HepG2 (cell line): Measurements from ENCODE around the gene TOMM6. TPM values are rescaled to one million over a fixed set of nuclear protein-coding genes. Genes with fewer than 3 reads are reported as not detected.

Experiments
- GLMP ChIP-seq: sonication (generic); formaldehyde crosslinking; IDR thresholded peaks from 2 replicates; pipeline ENCODE4 v1.9.0; 2021; ENCODE audit warnings: missing genetic modification reagents, mild to moderate bottlenecking, borderline replicate concordance
- HMG20B ChIP-seq: conservative IDR thresholded peaks from 2 replicates; pipeline ENCODE4 v1.6.1; 2016; ENCODE audit warnings: missing genetic modification reagents, missing compliant biosample characterization
- HOXA9 ChIP-seq: sonication (generic); formaldehyde crosslinking; IDR thresholded peaks from 2 replicates; pipeline ENCODE4 v1.8.1; 2022; ENCODE audit warnings: missing genetic modification reagents, mild to moderate bottlenecking, moderate library complexity, borderline replicate concordance
- JARID2 ChIP-seq: sonication (generic); formaldehyde crosslinking; IDR thresholded peaks from 2 replicates; pipeline ENCODE4 v1.8.1; 2023; ENCODE audit warnings: missing genetic modification reagents, inconsistent platforms; ENCODE audit not compliant: insufficient replicate concordance
- MIXL1 ChIP-seq: IDR thresholded peaks from 2 replicates; pipeline ENCODE4 v1.6.1; 2016
- NR2F2 ChIP-seq: IDR thresholded peaks from 2 replicates; pipeline ENCODE4 v1.6.1; 2012; ENCODE audit warnings: low read depth, inconsistent platforms, borderline replicate concordance
- RERE ChIP-seq: IDR thresholded peaks from 2 replicates; pipeline ENCODE4 v1.6.1; 2016; ENCODE audit warnings: low read depth, missing genetic modification reagents, missing compliant biosample characterization
- SKIL ChIP-seq: sonication (generic); formaldehyde crosslinking; IDR thresholded peaks from 2 replicates; pipeline ENCODE4 v1.8.0; 2022; ENCODE audit warnings: missing genetic modification reagents, mild to moderate bottlenecking, moderate library complexity, borderline replicate concordance
- SP5 ChIP-seq: IDR thresholded peaks from 2 replicates; pipeline ENCODE4 v1.6.1; 2016; ENCODE audit warnings: low read depth, borderline replicate concordance
- TEAD3 ChIP-seq: optimal IDR thresholded peaks from 2 replicates; pipeline ENCODE3; 2016; ENCODE audit warnings: borderline replicate concordance
- THAP11 ChIP-seq: IDR thresholded peaks from 2 replicates; pipeline ENCODE4 v1.6.1; 2016; ENCODE audit warnings: missing biosample characterization, missing genetic modification reagents
- THAP7 ChIP-seq: sonication (generic); formaldehyde crosslinking; IDR thresholded peaks from 2 replicates; pipeline ENCODE4 v1.8.1; 2023; ENCODE audit warnings: mild to moderate bottlenecking, missing genetic modification reagents
- XRCC5 ChIP-seq: fragments of 200-400 bp; formaldehyde crosslinking; optimal IDR thresholded peaks from 2 replicates; pipeline ENCODE3; 2017; ENCODE audit warnings: mild to moderate bottlenecking, low read length
- ZMAT3 ChIP-seq: sonication (generic); formaldehyde crosslinking; conservative IDR thresholded peaks from 2 replicates; pipeline ENCODE4 v1.7.0; 2021; ENCODE audit warnings: missing genetic modification reagents
- ZNF572 ChIP-seq: sonication (generic); formaldehyde crosslinking; IDR thresholded peaks from 2 replicates; pipeline ENCODE4 v1.5.1; 2020; ENCODE audit warnings: mild to moderate bottlenecking, missing genetic modification reagents
- ZNF616 ChIP-seq: sonication (generic); formaldehyde crosslinking; IDR thresholded peaks from 2 replicates; pipeline ENCODE4 v1.5.0; 2020; ENCODE audit warnings: low read depth, mild to moderate bottlenecking, missing genetic modification reagents
- ZNF761 ChIP-seq: sonication (generic); formaldehyde crosslinking; conservative IDR thresholded peaks from 2 replicates; pipeline ENCODE4 v1.4.0; 2020; ENCODE audit warnings: mild to moderate bottlenecking, missing genetic modification reagents
- ZNF800 ChIP-seq: sonication (generic); formaldehyde crosslinking; IDR thresholded peaks from 2 replicates; pipeline ENCODE4 v1.4.0; 2020; ENCODE audit warnings: missing genetic modification reagents
- polyA plus RNA-seq, 8 experiments: library from polyadenylated mRNA; depleted of rRNA in 3 of 8; stranded (reverse) in 7 of 8; unstranded in 1 of 8; fragments of >200 nt; fragmentation: Illumina TruSeq in 4 of 8; extraction: Trizol in 4 of 8; gene quantifications; 2 replicates each; pipeline versions ENCODE4 v1.2.1 to v1.2.3, GENCODE V29; 2011 to 2016; ENCODE audit warnings: low read depth in 4 of 8, missing spikeins in 1 of 8, mixed read lengths in 1 of 8; ENCODE audit not compliant: insufficient read depth in 1 of 8
- total RNA-seq, 5 experiments: library from RNA; depleted of rRNA; stranded (reverse); fragments of >200 nt; fragmentation: Illumina TruSeq; extraction: Trizol; gene quantifications; 2 replicates each; pipeline ENCODE4 v1.2.3, GENCODE V29; 2016; ENCODE audit warnings: low read depth in 1 of 5

TOMM6 gene
- total and polyA plus RNA-seq, 2 of the 13 experiments (the other 11 are each of a cell fraction or from before 2014, with no cell fraction given), result 320 to 321 TPM

- no peak for TF ChIP-seq HOXA9
- peak; percentile 97 for TF ChIP-seq XRCC5
- peak; percentile 79 for TF ChIP-seq MIXL1 (CRISPR knock-in tag)
- 0 out of 2 replicates have a peak, but pooled peaks have one; percentile 77 for TF ChIP-seq ZNF572 (CRISPR knock-in tag)
- peak; percentile 83; the same call in 1 of the 2 replicates for TF ChIP-seq THAP7 (CRISPR knock-in tag)
- TF ChIP-seq JARID2 (CRISPR knock-in tag), result no peak
- TF ChIP-seq GLMP (CRISPR knock-in tag), result no peak
- peak; percentile 69 for TF ChIP-seq TEAD3 (CRISPR knock-in tag)
- TF ChIP-seq RERE (CRISPR knock-in tag), result 0 out of 2 replicates have a peak, but pooled peaks have one; percentile 34
- TF ChIP-seq SP5, result peak; percentile 72
- TF ChIP-seq ZNF800, result peak; percentile 49; the same call in 1 of the 2 replicates
- peak; percentile 51; the same call in 1 of the 2 replicates for TF ChIP-seq NR2F2
- no peak; the same call in 1 of the 2 replicates for TF ChIP-seq SKIL (CRISPR knock-in tag)
- peak; percentile 97 for TF ChIP-seq THAP11 (CRISPR knock-in tag)
- peak; percentile 69 for TF ChIP-seq HMG20B (CRISPR knock-in tag)
- TF ChIP-seq ZMAT3, result peak; percentile 45
- 0 out of 2 replicates have a peak, but pooled peaks have one; percentile 54 for TF ChIP-seq ZNF761 (CRISPR knock-in tag)
- peak; percentile 77; the same call in 1 of the 2 replicates for TF ChIP-seq ZNF616 (CRISPR knock-in tag)
These were observed at the start of gene TOMM6 (continued) for GRCh38 chr6:41787219-41787917.
